Stomach smooth muscle (tissue), 2 donors: ENCODE data around the gene PIAS1.

ENCODE experiments used
- H3K27ac ChIP-seq: one replicate; pipeline ENCODE4 v1.7.0; 2013; ENCODE audit warnings: mild to moderate bottlenecking, low read length, inconsistent platforms
- H3K27me3 ChIP-seq, 2 donors: one replicate each; pipeline ENCODE4 v1.7.0; 2013; ENCODE audit warnings: low read length in 2 of 2; ENCODE audit not compliant: insufficient read depth in 2 of 2, control insufficient read depth in 1 of 2
- H3K36me3 ChIP-seq, 2 donors: one replicate each; pipeline ENCODE4 v1.7.0; 2013; ENCODE audit warnings: low read length in 2 of 2; ENCODE audit not compliant: control insufficient read depth in 2 of 2, insufficient read depth in 2 of 2
- H3K4me1 ChIP-seq: one replicate; pipeline ENCODE4 v1.7.0; 2013; ENCODE audit warnings: low read length; ENCODE audit not compliant: control insufficient read depth, insufficient read depth
- H3K4me3 ChIP-seq, 2 donors: one replicate each; pipeline ENCODE4 v1.7.0; 2013; ENCODE audit warnings: low read length in 2 of 2
- H3K9ac ChIP-seq, 2 donors: one replicate each; pipeline ENCODE4 v1.7.0; 2013; ENCODE audit warnings: low read length in 2 of 2, mild to moderate bottlenecking in 1 of 2
- H3K9me3 ChIP-seq, 2 donors: one replicate each; pipeline ENCODE4 v1.7.0; 2013; ENCODE audit warnings: low read length in 2 of 2; ENCODE audit not compliant: control insufficient read depth in 2 of 2
- donor health status: healthy.
- donor health status: Pancreatic carcinoma.

Gene PIAS1

DNA sequence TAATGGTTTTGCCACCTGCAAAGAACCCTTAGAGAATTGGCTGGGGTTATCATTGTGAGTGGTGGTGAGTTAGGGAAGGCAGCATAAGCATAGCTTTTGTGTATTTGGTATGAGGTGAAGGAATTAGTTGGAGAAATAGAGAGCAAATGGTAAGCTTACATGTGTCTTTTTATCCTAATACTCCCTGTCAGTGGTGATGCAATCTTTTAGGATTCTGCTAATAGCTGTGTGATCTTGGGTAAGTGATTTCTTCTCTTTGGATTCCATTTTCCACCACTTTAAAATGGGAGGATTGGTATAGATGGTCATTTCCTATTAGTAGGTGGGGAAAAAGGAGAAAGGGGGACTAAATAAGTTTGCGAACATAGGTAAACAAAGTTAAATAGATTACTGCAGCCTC is 30.9 kb downstream of the PIAS1 start:
- H3K9ac ChIP-seq = no peak overlapping the region
- no peaks in the 10 kb centered on the region for H3K9me3 ChIP-seq
- no peaks in the 10 kb centered on the region for H3K4me1 ChIP-seq
- H3K27ac ChIP-seq = no peak overlapping the region
- H3K4me3 ChIP-seq = no peak overlapping the region
- H3K27me3 ChIP-seq = no peaks in the 10 kb centered on the region
- H3K36me3 ChIP-seq = peaks cover 0 to 3% of the 10 kb centered on the region in 2 donors

DNA sequence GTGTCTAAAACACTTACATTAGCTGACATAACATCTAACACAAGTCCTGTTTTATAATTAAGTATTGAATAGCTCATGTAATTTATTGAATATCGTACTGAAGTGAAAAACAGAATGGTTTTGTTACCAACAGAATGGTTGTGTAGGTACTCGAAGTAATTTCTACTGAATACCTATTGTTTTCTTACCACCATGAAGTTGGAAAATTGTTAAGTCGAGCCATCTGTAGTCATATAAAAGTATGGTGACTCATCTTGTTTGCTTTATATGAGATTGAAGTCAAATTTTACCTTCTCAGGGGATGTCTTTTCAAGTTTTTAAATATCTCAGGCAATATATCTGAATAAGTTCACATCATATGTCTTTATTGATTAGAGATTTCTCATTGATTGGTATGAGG is 37.6 kb downstream of the PIAS1 start:
- Histone ChIP-seq H3K4me3 (no peak overlapping the region), H3K27ac (no peak overlapping the region), H3K9ac (no peak overlapping the region), H3K36me3 (peaks cover 0 to 3% of the 10 kb centered on the region in 2 donors), H3K4me1 (no peaks in the 10 kb centered on the region), H3K27me3 (no peaks in the 10 kb centered on the region), H3K9me3 (peaks cover under 1% of the 10 kb centered on the region in 2 donors)

GRCh38 chr15:68096099-68096498 is 42.0 kb downstream of the PIAS1 start:
- Histone ChIP-seq H3K9ac (no peak overlapping the region), H3K4me1 (no peaks in the 10 kb centered on the region), H3K36me3 (peaks cover 0 to 3% of the 10 kb centered on the region in 2 donors), H3K27me3 (no peaks in the 10 kb centered on the region), H3K9me3 (peaks cover 2 to 3% of the 10 kb centered on the region in 2 donors), H3K27ac (no peak overlapping the region), H3K4me3 (no peak overlapping the region)

GRCh38 chr15:68097029-68097428 is 42.9 kb downstream of the PIAS1 start:
- H3K4me1 ChIP-seq = no peaks in the 10 kb centered on the region
- peaks cover 2 to 3% of the 10 kb centered on the region in 2 donors for H3K9me3 ChIP-seq
- peaks cover 0 to 3% of the 10 kb centered on the region in 2 donors for H3K36me3 ChIP-seq
- H3K9ac ChIP-seq = no peak overlapping the region
- no peaks in the 10 kb centered on the region for H3K27me3 ChIP-seq
- H3K27ac ChIP-seq = no peak overlapping the region
- no peak overlapping the region for H3K4me3 ChIP-seq

DNA sequence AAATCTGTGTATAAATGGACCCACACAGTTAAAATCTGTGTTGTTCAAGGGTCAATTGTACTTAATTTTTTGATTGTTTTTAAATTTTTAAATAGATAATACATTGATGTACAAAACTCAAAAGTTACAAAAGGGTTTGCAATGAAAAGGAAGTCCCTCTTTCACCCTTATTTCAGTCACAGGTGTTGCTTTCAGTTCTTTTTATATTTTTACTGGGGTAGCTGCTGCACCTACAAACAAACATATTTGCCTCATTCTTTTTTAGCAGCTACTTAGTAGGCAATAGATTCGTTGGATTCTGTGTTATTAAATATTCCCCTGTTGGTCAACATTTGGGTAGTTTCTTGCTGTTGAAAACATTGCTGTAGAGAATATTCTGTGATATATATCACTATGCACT is 44.4 kb downstream of the PIAS1 start:
- H3K9me3 ChIP-seq = peaks cover 2 to 3% of the 10 kb centered on the region in 2 donors
- H3K9ac ChIP-seq = no peak overlapping the region
- no peak overlapping the region for H3K27ac ChIP-seq
- no peaks in the 10 kb centered on the region for H3K4me1 ChIP-seq
- H3K27me3 ChIP-seq = no peaks in the 10 kb centered on the region
- H3K4me3 ChIP-seq = no peak overlapping the region
- peaks cover 0 to 2% of the 10 kb centered on the region in 2 donors for H3K36me3 ChIP-seq

- Histone ChIP-seq H3K27me3 (no peaks in the 10 kb centered on the region), H3K27ac (no peak overlapping the region), H3K9me3 (peaks cover 2 to 3% of the 10 kb centered on the region in 2 donors), H3K36me3 (peaks cover 0 to 3% of the 10 kb centered on the region in 2 donors), H3K9ac (no peak overlapping the region), H3K4me3 (no peak overlapping the region), H3K4me1 (no peaks in the 10 kb centered on the region)
Observed at GRCh38 chr15:68100194-68100593, 46.1 kb downstream of the PIAS1 start.

- Histone ChIP-seq H3K36me3 (peaks cover 0 to 3% of the 10 kb centered on the region in 2 donors), H3K4me3 (no peak overlapping the region), H3K4me1 (peaks cover 2% of the 10 kb centered on the region), H3K27ac (no peak overlapping the region), H3K9me3 (no peaks in the 10 kb centered on the region), H3K9ac (no peak overlapping the region), H3K27me3 (no peaks in the 10 kb centered on the region)
Observed at GRCh38 chr15:68103603-68104002, 49.5 kb downstream of the PIAS1 start.

- Histone ChIP-seq H3K27me3 (no peaks in the 10 kb centered on the region), H3K4me3 (no peak overlapping the region), H3K27ac (no peak overlapping the region), H3K4me1 (peaks cover 2% of the 10 kb centered on the region), H3K36me3 (peaks cover 0 to 3% of the 10 kb centered on the region in 2 donors), H3K9me3 (no peaks in the 10 kb centered on the region), H3K9ac (no peak overlapping the region)
Observed at GRCh38 chr15:68106656-68107055, 52.5 kb downstream of the PIAS1 start.

DNA sequence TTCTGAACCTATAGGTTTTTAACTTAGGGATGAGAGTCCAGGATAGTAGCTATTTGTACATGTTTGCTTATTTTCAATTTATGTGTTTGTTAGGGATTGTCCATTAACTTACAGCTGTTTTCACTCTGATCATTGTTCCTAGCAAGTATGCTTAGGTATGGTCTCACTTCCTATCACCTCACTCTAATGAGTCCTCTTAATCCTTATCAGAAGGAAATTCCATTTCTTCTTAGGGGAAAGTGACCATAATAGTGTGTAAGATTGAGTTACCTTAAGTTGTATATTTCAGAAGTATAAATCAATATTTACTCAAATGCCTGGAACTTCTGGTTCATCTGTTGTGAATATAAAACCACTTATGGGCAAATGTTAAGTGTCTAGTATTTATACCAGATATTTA is 53.0 kb downstream of the PIAS1 start:
- Histone ChIP-seq H3K27ac (no peak overlapping the region), H3K4me1 (peaks cover 2% of the 10 kb centered on the region), H3K9ac (no peak overlapping the region), H3K36me3 (peaks cover 0 to 3% of the 10 kb centered on the region in 2 donors), H3K27me3 (no peaks in the 10 kb centered on the region), H3K4me3 (no peak overlapping the region), H3K9me3 (no peaks in the 10 kb centered on the region)

DNA sequence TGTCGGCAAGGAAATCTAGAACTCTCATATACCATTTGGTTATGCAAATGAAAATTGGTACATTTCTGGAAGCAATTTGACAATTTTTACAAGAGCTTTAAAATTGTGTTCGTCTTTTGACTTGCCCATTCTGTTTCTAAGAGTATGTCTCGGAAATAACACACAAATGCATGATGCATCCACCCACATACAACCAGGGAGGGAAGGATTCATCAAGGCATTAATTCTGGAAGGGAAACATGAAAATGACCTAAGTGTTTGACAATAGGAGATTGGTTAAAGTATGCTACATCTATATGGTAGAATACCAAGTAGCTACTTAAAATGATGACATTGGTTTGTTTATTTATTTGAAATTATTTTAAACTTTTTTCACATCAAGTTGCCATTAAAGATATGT is 58.6 kb downstream of the PIAS1 start:
- Histone ChIP-seq H3K4me3 (no peak overlapping the region), H3K9me3 (no peaks in the 10 kb centered on the region), H3K4me1 (no peaks in the 10 kb centered on the region), H3K36me3 (no peaks in the 10 kb centered on the region), H3K27me3 (no peaks in the 10 kb centered on the region), H3K9ac (no peak overlapping the region), H3K27ac (no peak overlapping the region)

DNA sequence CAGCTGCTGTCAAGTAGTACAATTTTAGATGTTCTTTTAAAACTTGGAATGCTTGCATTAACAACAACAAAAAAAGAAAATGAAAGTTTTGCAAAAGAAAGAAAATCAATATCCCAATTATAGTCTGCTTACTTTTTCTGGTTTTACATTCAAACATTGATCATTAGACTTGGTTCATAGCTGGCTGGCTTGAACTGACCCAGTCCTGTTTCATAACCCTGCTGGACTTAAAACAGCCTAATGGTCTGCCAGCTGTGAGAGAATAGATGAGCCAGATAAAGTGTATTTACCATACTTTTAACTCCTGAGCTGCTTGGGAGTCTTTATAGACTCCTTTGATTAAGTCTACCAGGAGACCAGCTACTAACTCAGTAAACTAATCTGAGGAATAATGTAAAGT is 59.2 kb downstream of the PIAS1 start:
- no peaks in the 10 kb centered on the region for H3K9me3 ChIP-seq
- no peak overlapping the region for H3K27ac ChIP-seq
- no peaks in the 10 kb centered on the region for H3K4me1 ChIP-seq
- no peak overlapping the region for H3K9ac ChIP-seq
- no peaks in the 10 kb centered on the region for H3K27me3 ChIP-seq
- no peaks in the 10 kb centered on the region for H3K36me3 ChIP-seq
- no peak overlapping the region for H3K4me3 ChIP-seq
